GM19397 (cell line): ENCODE measurements around the gene KIAA1143.
A peak's percentile ranks its signal among the peaks of the same experiment; 100 is the strongest.

Experiments
- ATAC-seq: cut with Tn5 transposase; IDR thresholded peaks from one replicate; pipeline ENCODE4 v1.9.1; 2021; ENCODE audit warnings: mild to moderate bottlenecking, moderate library complexity; ENCODE audit not compliant: unreplicated experiment

KIAA1143 gene

DNA sequence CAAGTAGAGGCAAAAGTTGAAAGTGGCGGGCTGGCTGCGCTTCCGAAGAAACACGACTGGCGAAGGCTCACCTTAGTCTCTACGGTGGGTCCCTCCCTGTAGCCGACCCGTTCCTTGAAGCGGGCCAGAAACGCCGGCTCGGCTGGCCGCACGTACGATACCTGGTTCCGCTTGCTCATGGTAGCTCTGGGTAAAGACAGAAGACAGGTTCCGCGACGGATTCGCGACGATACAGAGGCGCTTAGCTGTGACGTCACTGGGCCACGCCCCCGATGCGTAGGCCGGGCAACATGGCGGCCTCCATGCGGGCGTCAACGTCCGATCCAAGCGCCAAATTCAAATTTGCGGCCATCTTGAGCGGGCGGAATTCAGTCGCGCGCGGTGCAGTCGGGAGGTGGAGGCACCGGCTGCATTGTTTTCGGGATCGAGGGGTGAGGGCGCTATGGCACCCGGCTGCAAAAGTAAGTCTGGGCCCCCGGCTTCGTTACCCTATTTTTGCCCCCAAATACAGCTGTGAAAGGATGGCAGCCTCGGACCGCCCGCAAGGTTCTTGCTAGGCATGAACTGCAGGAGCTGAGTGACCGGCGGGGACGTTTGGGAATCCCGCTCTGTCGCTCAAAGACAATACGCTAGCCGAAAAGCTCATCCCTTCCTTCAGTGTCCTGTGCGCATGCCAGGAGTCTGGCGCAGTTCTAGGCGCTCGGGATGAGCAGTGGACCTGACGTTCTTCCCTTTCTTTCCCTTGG, at the start of gene KIAA1143, which contains the start of gene KIF15:
TSS of gene KIAA1143 (minus strand) at position 196 of the 746 bp plus-strand sequence. CDS start at position 179, 17 bp downstream.
TSS of gene KIF15 (plus strand) at position 371 of the 746 bp plus-strand sequence. CDS start at position 443, 72 bp downstream.
- peak; percentile 86 for ATAC-seq

DNA sequence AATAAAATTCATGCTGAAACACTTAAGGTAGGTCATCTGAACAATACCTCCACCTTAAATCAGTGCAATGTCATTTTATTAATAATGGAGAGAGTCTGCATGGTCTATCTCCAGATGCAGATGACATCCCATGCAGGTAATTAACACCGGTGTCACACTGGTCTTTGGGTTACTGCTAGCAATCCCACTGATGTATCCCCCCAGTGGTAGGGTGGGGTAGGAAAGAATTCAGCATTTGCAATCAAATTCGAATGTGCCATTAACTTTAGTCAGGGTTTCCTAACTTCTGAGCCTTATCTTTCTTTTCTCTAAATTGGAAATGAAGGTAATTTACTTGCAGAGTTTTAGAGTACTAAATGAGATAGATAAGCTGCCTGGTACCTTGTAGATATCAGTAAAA, 44.5 kb upstream of the KIAA1143 start:
- ATAC-seq: no peak

DNA sequence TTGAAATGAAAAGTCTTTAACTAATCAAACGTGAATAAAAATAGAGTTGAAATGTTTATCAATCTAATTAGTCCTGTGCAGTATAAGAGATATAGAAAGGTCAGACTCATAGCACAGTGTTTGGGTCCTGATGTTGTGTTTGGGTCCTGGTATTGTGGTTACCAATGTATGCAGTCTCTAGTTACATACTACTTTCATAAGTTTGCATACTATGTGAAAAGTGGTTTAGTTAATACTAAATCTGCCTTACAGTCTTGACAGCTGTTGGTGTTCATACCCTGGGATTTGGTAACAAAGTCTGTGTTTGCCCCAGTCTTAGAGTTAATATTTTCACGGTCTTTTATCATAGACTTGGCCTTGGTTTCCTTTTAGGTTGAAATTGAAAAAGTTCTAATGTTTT, 41.9 kb upstream of the KIAA1143 start:
- ATAC-seq: peak; percentile 62

DNA sequence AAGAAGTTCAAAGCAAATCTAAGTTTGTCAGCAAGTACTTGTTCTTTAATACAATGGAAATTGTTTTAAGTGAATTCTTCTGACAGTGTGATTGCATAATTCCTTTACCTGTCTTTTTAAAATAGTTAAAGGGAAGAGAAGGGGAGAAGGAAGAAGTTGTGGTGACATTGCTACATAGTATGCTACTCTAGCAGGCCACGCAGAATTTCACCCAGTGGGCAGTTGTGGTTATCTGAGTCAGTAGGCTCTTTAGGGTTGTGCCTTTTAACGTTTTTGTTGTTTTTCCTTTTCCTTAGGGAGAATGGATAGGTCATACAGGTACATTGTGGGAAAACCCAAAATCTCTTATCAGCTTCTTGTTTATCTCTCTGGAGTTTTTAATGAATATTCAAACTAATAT, 40.6 kb upstream of the KIAA1143 start:
- no peak for ATAC-seq

DNA sequence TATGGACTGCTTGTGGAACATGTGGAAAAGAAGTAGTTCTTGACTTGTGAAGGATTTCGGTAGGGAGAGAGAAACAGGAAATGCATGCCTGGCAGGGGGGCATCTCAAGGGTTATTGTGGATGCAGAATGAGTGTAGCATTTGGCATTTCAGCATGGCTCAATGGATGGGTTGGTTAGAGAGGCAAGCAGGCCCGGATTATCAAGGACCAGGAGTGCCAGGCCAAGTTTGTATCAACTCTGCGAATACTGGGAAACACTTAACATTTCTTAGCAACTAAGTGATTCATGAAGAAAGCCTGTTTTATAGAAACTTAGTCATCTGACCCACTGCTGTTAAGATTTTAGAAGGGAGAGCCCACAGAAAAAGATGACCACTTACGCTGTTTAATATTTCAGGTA, 33.8 kb upstream of the KIAA1143 start:
- no peak for ATAC-seq

DNA sequence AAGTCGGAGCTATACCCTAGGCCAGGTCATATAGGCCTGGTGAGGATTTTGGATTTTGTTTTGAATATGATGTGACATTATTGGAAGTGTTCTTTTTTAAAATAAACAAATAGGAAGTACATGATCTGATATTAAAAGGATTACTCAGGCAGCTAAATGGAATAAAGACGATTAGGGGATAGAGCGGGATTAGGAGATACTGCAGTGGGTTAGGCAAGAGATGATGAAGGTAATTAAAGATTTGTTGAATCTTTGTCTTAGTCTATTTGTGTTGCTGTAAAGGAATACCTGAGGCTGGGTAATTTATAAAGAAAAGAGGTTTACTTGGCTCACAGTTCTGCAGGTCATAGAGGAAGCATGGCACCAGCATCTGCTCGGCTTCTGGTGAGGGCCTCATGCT, 21.5 kb upstream of the KIAA1143 start:
- ATAC-seq: no peak

DNA sequence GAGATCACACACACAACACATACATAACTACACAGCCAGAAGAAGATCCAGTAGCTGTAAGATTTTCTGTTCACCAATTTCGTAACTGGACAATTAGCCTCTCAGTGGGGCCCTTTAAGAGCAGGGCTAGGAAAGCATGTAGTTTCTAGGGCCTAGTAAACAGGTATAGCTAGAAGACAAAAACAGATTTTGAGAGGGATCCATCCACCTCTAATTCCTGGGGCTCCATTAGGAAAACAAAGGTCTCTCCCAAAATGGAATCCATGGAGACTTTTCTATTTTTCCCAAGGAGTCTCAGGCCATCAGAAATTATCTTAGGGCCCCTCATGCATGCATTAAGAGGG, 10.7 kb upstream of the KIAA1143 start:
- no peak for ATAC-seq

DNA sequence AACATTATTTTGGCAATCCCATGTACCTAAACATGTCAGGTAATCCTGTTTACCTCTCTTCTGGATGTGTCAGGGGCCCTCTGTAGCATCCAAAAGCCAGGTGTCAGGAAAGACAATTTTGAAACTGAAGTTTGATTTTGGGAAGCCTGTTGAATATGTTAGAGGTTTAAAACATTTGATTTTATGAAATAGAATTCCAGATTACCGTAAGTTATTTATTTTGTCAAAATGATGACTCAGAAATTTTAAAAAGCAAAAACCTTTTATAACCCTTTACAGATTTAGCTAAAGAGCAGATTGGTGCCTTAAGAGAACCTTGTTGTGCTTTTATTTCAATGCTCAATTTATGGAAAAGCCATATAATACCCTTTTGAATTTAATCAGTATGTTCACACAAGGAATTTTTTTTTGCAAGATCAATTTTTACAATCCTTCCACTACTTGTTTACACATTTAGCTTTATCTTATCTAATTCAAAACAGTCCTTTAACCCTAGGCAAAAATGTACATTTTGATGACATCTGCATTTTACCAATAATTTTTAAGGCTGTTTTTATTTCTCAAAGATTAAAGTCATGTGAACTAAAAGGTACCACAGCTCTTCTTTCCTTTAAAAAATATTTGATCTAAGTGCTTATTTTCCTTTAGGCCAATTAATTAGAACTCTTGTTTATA, 10.1 kb upstream of the KIAA1143 start:
- no peak for ATAC-seq

DNA sequence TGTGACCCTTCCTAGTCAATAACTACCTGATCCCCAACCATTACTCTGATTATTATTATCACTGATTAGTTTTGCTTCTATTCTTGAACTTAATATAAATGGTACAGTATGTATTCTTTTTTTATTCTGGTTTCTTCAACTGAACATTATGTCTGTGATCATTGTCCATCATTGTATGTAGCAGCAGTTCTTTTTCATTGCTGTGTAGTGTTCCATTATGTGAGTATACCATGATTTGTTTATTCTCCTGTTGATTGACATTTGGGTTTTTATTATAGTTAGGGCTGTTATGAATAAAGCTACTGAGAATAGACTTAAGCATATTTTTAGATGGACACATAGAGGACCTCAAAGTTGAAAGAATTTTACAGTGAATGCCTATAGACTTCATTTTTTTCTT, 2.8 kb upstream of the KIAA1143 start:
- no peak for ATAC-seq

DNA sequence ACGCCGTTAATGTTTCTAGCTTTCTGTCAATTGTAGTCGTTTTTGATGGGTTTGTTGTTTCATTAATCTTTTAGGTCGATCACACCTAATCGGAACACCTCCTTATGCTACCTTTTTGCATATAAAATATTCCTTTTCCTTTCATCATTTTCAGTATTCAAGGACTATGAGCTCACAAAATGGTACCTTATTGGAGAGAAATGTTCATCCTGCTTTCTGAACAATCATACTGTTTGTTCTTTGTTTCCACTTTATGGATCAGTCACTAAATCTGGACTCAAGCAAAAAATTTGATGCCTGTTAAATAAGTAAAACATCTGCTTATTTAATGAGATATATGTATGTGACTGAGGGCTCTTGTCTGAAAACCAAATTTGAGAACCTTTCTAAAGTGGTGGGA, 1.3 kb upstream of the KIAA1143 start:
- ATAC-seq: no peak

DNA sequence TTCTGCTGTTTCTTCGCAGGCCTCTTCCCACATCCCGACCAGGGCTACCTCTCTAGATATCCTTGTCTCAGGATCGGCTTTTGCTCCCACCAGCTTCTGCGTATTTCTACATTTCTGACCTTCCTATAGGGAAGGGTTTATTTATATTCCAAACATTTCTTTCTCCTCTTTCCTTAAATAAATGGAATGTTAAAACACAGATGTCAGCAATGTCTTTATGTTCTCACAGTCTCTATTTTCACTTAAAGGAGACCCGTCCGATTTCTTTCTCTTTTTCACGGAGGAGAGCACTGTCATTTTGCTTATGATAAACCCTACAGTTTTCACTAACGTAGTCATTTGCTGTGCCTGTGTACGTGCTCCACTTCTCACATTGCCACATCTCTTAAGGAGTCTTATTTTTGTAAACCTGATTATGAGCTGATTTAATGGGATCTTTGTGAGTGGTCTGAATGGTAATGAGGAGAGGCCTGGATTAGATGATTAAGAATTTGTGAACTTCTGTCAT, 805 bp upstream of the KIAA1143 start:
- ATAC-seq: no peak

DNA sequence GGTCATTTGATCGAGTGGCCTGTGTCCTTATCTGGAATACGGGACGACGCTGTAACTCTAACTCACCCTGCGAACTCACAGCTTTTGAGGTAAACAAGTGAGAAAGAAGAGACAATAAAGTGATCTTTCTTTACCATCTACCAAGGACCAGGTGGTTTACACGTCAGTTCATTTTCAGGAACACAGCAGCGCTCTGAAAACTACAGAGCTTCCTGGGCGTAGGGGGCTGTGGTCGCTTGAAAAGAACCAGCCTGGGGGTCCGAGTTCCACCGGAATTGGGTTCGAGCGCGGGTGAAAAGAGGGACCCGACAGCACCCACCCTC, 357 bp downstream of the KIAA1143 start:
- no peak for ATAC-seq

DNA sequence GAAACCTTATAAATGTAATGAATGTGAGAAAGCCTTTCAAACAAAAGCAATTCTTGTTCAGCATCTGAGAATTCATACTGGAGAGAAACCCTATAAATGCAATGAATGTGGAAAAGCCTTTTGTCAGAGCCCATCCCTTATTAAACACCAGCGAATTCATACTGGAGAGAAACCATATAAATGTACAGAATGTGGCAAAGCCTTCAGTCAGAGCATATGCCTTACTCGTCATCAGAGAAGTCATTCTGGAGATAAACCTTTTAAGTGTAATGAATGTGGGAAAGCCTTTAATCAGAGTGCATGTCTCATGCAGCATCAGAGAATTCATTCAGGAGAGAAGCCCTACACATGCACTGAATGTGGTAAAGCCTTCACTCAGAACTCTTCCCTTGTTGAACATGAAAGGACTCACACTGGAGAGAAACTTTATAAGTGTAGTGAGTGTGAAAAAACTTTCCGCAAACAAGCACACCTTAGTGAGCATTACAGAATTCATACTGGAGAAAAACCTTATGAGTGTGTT, 26.7 kb downstream of the KIAA1143 start:
- ATAC-seq: no peak

DNA sequence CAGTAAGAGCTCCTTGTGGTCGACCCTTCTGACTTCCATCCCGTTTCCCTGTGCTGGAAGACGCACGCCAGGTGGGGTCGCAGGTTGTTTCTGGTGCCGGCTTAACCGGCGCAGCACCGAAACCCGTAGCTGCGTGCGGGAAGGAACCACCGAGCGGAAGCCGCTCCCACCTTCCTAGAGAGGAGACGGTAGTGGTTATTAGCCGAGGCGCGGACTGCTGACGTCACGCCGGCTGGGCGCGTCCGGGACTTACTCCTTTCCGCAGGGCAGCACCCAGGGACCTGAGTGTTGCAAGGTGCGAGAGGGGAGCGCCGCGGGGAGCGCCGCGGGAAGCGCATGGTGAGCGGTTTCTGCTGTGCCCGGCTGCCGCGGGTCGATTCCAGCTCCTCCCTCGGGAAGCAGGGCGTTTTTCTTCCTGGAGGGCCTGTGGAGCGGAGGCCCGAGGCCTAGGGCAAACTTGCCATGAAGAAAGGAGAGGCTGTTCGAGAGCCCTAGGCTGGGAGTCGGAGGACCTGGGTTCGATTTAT, 32.0 kb downstream of the KIAA1143 start, which contains the start of gene ZNF501:
TSS of gene ZNF501 (plus strand) at position 252 of the 527 bp plus-strand sequence. CDS start 4,787 bp downstream, outside the sequence.
- ATAC-seq: peak; percentile 96

DNA sequence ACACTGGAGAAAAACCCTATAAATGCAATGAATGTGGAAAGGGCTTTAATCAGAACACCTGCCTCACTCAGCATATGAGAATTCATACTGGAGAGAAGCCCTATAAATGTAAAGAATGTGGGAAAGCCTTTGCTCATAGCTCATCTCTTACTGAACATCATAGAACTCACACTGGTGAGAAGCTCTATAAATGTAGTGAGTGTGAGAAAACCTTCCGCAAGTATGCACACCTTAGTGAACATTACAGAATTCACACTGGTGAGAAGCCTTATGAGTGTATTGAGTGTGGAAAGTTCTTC, 39.4 kb downstream of the KIAA1143 start:
- ATAC-seq: no peak

DNA sequence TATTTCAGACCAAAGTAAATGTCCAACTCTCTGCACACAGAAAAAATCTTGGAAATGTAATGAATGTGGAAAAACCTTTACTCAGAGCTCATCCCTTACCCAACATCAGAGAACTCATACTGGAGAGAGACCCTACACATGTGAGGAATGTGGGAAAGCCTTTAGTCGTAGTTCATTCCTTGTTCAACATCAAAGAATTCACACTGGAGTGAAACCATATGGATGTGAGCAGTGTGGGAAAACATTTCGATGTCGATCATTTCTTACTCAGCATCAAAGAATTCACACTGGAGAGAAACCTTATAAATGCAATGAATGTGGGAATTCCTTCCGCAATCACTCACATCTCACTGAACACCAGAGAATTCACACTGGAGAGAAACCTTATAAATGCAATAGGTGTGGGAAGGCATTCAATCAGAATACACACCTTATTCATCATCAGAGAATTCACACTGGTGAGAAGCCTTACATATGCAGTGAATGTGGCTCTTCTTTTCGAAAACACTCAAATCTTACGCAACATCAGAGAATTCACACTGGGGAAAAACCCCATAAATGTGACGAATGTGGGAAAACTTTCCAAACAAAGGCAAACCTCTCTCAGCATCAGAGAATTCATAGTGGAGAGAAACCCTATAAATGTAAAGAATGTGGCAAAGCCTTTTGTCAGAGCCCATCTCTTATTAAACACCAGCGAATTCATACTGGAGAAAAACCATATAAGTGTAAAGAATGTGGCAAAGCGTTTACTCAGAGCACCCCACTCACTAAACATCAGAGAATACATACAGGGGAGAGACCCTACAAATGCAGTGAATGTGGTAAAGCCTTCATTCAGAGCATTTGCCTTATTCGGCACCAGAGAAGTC, 40.0 kb downstream of the KIAA1143 start:
- no peak for ATAC-seq

DNA sequence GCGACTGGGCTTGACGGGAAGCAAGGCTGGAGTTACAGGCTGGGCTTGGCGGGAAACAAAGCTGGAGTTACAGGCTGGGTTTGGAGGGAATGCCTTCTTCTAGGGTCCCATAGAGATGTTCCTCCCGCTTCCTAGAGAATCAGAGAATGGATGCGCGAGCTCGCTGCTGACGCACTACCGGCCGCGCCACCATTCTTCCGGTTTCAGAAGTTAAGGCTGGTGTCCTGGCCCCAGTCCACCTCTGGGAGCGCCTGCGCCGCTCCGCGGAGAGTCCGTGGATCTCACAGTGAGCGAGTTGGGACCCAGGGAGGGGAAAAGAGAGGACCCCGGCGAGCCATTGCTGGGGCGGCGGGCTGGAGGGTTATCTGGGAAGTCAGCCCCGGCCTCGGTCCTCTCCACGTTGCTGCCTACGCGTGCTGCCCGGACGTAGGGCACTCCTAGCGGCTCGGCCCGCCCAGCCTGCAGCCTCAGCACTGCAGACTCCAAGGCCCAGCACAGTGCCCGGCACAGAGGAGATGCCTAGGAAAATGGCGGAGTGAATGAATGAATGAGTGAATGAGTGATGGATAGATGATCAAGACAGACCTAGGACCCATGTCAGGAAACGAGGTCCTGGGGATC, 48.9 kb downstream of the KIAA1143 start, which contains the start of gene ZNF502:
TSS of gene ZNF502 (plus strand) at position 206 of the 621 bp plus-strand sequence. CDS start 7,602 bp downstream, outside the sequence.
- no peak for ATAC-seq
